ENCODE data around the gene NR5A1.

- no peak for TF ChIP-seq POLR2AphosphoS5 (IDR thresholded peaks at IDR 0.05)
- no peak for TF ChIP-seq CTCF (IDR thresholded peaks at IDR 0.05)
These were observed 41.5 kb downstream of the NR5A1 start for GRCh38 chr9:124465736-124466135.

Measured in transverse colon (tissue), 4 donors.